Natural killer cell (primary cell): ENCODE data around the gene EXOSC5. TPM values are rescaled to one million over a fixed set of nuclear protein-coding genes. Genes with fewer than 3 reads are reported as not detected.

Source experiments
- ATAC-seq, 3 donors: fragments of 150-1000 bp in 2 of 3; fragments of 200-7000 bp in 1 of 3; cut with Tn5 transposase; 1 replicate in 1 of 3; 2 replicates in 2 of 3; pipeline ENCODE4 v1.10.0; 2021; ENCODE audit warnings: mild to moderate bottlenecking in 2 of 3, moderate library complexity in 2 of 3
- DNase-seq, 2 donors: peaks; one replicate each; pipeline versions ENCODE4 v3.0.0 to v3.0.0-alpha.2; 2013 to 2021; ENCODE audit warnings: mixed read lengths in 1 of 2
- H3K27ac ChIP-seq: one replicate; pipeline ENCODE4 v1.5.1; 2013; ENCODE audit warnings: mild to moderate bottlenecking, low read length
- H3K27me3 ChIP-seq: one replicate; pipeline ENCODE4 v1.6.1; 2013; ENCODE audit warnings: low read length; ENCODE audit not compliant: control insufficient read depth, insufficient read depth
- H3K36me3 ChIP-seq: one replicate; pipeline ENCODE4 v1.6.1; 2013; ENCODE audit warnings: low read length; ENCODE audit not compliant: control insufficient read depth, insufficient read depth
- H3K4me1 ChIP-seq: one replicate; pipeline ENCODE4 v1.6.1; 2013; ENCODE audit warnings: low read length; ENCODE audit not compliant: control insufficient read depth, insufficient read depth
- H3K4me3 ChIP-seq: one replicate; pipeline ENCODE4 v1.5.1; 2013; ENCODE audit warnings: low read length
- H3K9me3 ChIP-seq: one replicate; pipeline ENCODE4 v1.6.1; 2013; ENCODE audit warnings: low read length; ENCODE audit not compliant: control insufficient read depth, insufficient read depth
- H3K27ac Mint-ChIP-seq, 2 donors: one replicate each; pipeline ENCODE4 v1.8.0; 2022; ENCODE audit warnings: mild to moderate bottlenecking in 2 of 2, mixed read lengths in 2 of 2, moderate library complexity in 1 of 2
- H3K27me3 Mint-ChIP-seq, 2 donors: one replicate each; pipeline ENCODE4 v1.8.0; 2022; ENCODE audit warnings: low read depth in 2 of 2, mixed read lengths in 2 of 2
- H3K36me3 Mint-ChIP-seq: one replicate; pipeline ENCODE4 v1.8.0; 2022; ENCODE audit warnings: mixed read lengths
- H3K4me1 Mint-ChIP-seq, 2 donors: one replicate each; pipeline ENCODE4 v1.8.0; 2022; ENCODE audit warnings: mixed read lengths in 2 of 2
- H3K4me3 Mint-ChIP-seq: one replicate; pipeline ENCODE4 v1.8.0; 2022; ENCODE audit warnings: mild to moderate bottlenecking, moderate library complexity, mixed read lengths
- H3K9me3 Mint-ChIP-seq, 2 donors: one replicate each; pipeline ENCODE4 v1.8.0; 2022; ENCODE audit warnings: mixed read lengths in 2 of 2
- WGBS: methylation state at CpG from one replicate; pipeline ENCODE4 v1.1.7; 2013; ENCODE audit warnings: missing lambda C conversion rate; ENCODE audit not compliant: insufficient coverage; 5-methylcytosine and 5-hydroxymethylcytosine counted together
- intact Hi-C: fragments of 100-400 bp; cut with micrococcal nuclease; formaldehyde crosslinking; loops from one replicate; pipeline ENCODE4 v1.14.2; 2022
- total RNA-seq, 4 donors: library from RNA; stranded (reverse); fragments of 120-200 nt in 1 of 4; gene quantifications; one replicate each; pipeline versions ENCODE4 v1.2.3 to v1.2.4, GENCODE V29; 2013 to 2022
- TF ChIP-seq, protein P1 (sequence below): fragments of 200-600 bp; IDR thresholded peaks from one replicate; pipeline ENCODE4 v1.8.0; 2022; ENCODE audit warnings: antibody characterized with exemption

EXOSC5 gene
- total RNA-seq, 3 donors from 2014 or later (not counting 1 experiment from before 2014, with no cell fraction given): 9.0 to 11.6 (median 9.5) TPM

DNA sequence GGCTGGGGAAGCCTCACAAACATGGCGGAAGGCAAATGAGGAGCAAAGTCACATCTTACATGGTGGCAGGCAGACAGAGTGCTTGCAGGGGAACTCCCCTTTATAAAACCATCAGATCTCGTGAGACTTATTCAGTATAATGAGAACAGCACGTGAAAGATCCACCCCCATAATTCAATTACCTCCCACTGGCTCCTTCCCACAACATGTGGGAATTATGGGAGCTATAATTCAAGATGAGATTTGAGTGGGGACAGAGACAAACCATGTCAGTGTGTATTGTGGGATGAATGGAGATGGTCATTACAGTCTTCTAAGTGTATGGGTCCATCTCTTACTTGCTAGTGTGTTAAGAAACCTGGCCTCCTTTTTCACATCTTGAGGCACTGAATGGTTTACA is 4.9 kb upstream of the EXOSC5 start:
- Mint-ChIP-seq H3K36me3 (no peaks in the 10 kb centered on the region), H3K27me3 (no peaks in the 10 kb centered on the region), H3K4me3 (no peak overlapping the region), H3K4me1 (peaks cover 21 to 42% of the 10 kb centered on the region in 2 donors), H3K9me3 (no peaks in the 10 kb centered on the region), H3K27ac (no peak overlapping the region)
- H3K27me3 ChIP-seq: no peaks in the 10 kb centered on the region
- TF ChIP-seq, protein P1, sequence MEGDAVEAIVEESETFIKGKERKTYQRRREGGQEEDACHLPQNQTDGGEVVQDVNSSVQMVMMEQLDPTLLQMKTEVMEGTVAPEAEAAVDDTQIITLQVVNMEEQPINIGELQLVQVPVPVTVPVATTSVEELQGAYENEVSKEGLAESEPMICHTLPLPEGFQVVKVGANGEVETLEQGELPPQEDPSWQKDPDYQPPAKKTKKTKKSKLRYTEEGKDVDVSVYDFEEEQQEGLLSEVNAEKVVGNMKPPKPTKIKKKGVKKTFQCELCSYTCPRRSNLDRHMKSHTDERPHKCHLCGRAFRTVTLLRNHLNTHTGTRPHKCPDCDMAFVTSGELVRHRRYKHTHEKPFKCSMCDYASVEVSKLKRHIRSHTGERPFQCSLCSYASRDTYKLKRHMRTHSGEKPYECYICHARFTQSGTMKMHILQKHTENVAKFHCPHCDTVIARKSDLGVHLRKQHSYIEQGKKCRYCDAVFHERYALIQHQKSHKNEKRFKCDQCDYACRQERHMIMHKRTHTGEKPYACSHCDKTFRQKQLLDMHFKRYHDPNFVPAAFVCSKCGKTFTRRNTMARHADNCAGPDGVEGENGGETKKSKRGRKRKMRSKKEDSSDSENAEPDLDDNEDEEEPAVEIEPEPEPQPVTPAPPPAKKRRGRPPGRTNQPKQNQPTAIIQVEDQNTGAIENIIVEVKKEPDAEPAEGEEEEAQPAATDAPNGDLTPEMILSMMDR: no peak
- ATAC-seq: no peak
- peaks cover 7% of the 10 kb centered on the region for H3K36me3 ChIP-seq
- DNase-seq: no peak
- no peaks in the 10 kb centered on the region for H3K9me3 ChIP-seq
- no peak overlapping the region for H3K4me3 ChIP-seq
- 100% methylated on average over 1 of the region's 3 CpGs for WGBS
- intact Hi-C loops: no loop called here
- H3K4me1 ChIP-seq: peaks cover 18% of the 10 kb centered on the region
- H3K27ac ChIP-seq: no peak overlapping the region

- Histone ChIP-seq H3K4me1 (peaks cover 22% of the 10 kb centered on the region), H3K36me3 (peaks cover 7% of the 10 kb centered on the region), H3K4me3 (no peak overlapping the region), H3K27ac (no peak overlapping the region), H3K9me3 (no peaks in the 10 kb centered on the region), H3K27me3 (no peaks in the 10 kb centered on the region)
- no peak for DNase-seq
- ATAC-seq: no peak
- Mint-ChIP-seq H3K27ac (no peak overlapping the region), H3K4me1 (peaks cover 27 to 45% of the 10 kb centered on the region in 2 donors), H3K27me3 (no peaks in the 10 kb centered on the region), H3K9me3 (no peaks in the 10 kb centered on the region), H3K36me3 (no peaks in the 10 kb centered on the region), H3K4me3 (no peak overlapping the region)
- WGBS: 83% methylated on average over 3 of the region's 4 CpGs
- intact Hi-C loops: no loop called here
- TF ChIP-seq, protein P1: no peak
Measured at GRCh38 chr19:41401483-41401882, 4.3 kb upstream of the EXOSC5 start.

GRCh38 chr19:41399525-41399924 is 2.4 kb upstream of the EXOSC5 start:
- Mint-ChIP-seq H3K27ac (peak overlapping the region; percentile 99 to 100), H3K36me3 (no peaks in the 10 kb centered on the region), H3K27me3 (no peaks in the 10 kb centered on the region), H3K9me3 (no peaks in the 10 kb centered on the region), H3K4me1 (peaks cover 38 to 55% of the 10 kb centered on the region in 2 donors), H3K4me3 (peak overlapping the region; percentile 97)
- WGBS: 95% methylated on average over 2 of the region's 2 CpGs
- ATAC-seq (no peak), DNase-seq (no peak)
- H3K27ac ChIP-seq: no peak overlapping the region
- no peaks in the 10 kb centered on the region for H3K27me3 ChIP-seq
- TF ChIP-seq, protein P1: no peak
- peaks cover 7% of the 10 kb centered on the region for H3K36me3 ChIP-seq
- intact Hi-C loops: no loop called here
- H3K9me3 ChIP-seq: no peaks in the 10 kb centered on the region
- no peak overlapping the region for H3K4me3 ChIP-seq
- H3K4me1 ChIP-seq: peaks cover 29% of the 10 kb centered on the region

- H3K27ac ChIP-seq: no peak overlapping the region
- ATAC-seq (no peak), DNase-seq (no peak)
- WGBS: 96% methylated on average over 3 of the region's 3 CpGs
- H3K4me3 ChIP-seq: no peak overlapping the region
- Mint-ChIP-seq H3K27me3 (no peaks in the 10 kb centered on the region), H3K9me3 (no peaks in the 10 kb centered on the region), H3K27ac (peak overlapping the region; percentile 99 to 100), H3K4me1 (peaks cover 38 to 55% of the 10 kb centered on the region in 2 donors), H3K36me3 (no peaks in the 10 kb centered on the region), H3K4me3 (peak overlapping the region; percentile 97)
- peaks cover 7% of the 10 kb centered on the region for H3K36me3 ChIP-seq
- H3K4me1 ChIP-seq: peaks cover 29% of the 10 kb centered on the region
- no peaks in the 10 kb centered on the region for H3K27me3 ChIP-seq
- TF ChIP-seq, protein P1: no peak
- H3K9me3 ChIP-seq: no peaks in the 10 kb centered on the region
- intact Hi-C loops: no loop called here
Measured at GRCh38 chr19:41399091-41399490, 1.9 kb upstream of the EXOSC5 start.
